Limb (tissue), 2 donors: Measurements from ENCODE around the gene SCART1.
"Not testable (repeated sequence)": the region's sequence is repeated elsewhere in the genome, so short reads cannot be mapped to it uniquely, and the experiment has no call there.

Source experiments
- DNase-seq, 2 donors: peaks; one replicate each; pipeline ENCODE4 v3.0.0-alpha.2; 2016; ENCODE audit errors: extremely low spot score in 2 of 2

Gene SCART1

GRCh38 chr10:133455196-133455595 is 1.5 kb downstream of the SCART1 start:
- DNase-seq: no peak

- DNase-seq: no peak
Measured at GRCh38 chr10:133455611-133456031, 1.9 kb downstream of the SCART1 start.

GRCh38 chr10:133456041-133456951 is 2.6 kb downstream of the SCART1 start:
- no peak for DNase-seq

GRCh38 chr10:133457100-133457841 is 3.5 kb downstream of the SCART1 start:
- DNase-seq: no peak

- DNase-seq: no peak
Measured at GRCh38 chr10:133458021-133458709, 4.4 kb downstream of the SCART1 start.

GRCh38 chr10:133458710-133459453 is 5.1 kb downstream of the SCART1 start:
- DNase-seq: no peak

- DNase-seq: no peak
Measured at GRCh38 chr10:133459454-133460207, 5.9 kb downstream of the SCART1 start.

- no peak for DNase-seq
Measured at GRCh38 chr10:133460208-133460769, 6.5 kb downstream of the SCART1 start.

GRCh38 chr10:133461027-133461426 is 7.3 kb downstream of the SCART1 start:
- no peak for DNase-seq

- DNase-seq: no peak
Measured at GRCh38 chr10:133461841-133462240, 8.1 kb downstream of the SCART1 start.

GRCh38 chr10:133462512-133463305 is 9.0 kb downstream of the SCART1 start:
- DNase-seq: no peak

GRCh38 chr10:133464582-133465031 is 10.9 kb downstream of the SCART1 start:
- no peak for DNase-seq

- no peak for DNase-seq
Measured at GRCh38 chr10:133465191-133465949, 11.6 kb downstream of the SCART1 start.

GRCh38 chr10:133465950-133466474 is 12.3 kb downstream of the SCART1 start:
- DNase-seq: no peak

- DNase-seq: no peak
Measured at GRCh38 chr10:133466683-133467275, 13.0 kb downstream of the SCART1 start.

GRCh38 chr10:133467286-133467911 is 13.7 kb downstream of the SCART1 start:
- DNase-seq: no peak

- not testable (repeated sequence) for DNase-seq
Measured at GRCh38 chr10:133469205-133469604, 15.5 kb downstream of the SCART1 start.
